NOMO-1 (cell line): ENCODE data around the gene SAMD14.

ENCODE experiments used
- DNase-seq, 2 experiments: peaks; one replicate each; lab custom pipeline; 2025; ENCODE audit not compliant: unreplicated experiment in 2 of 2; lab: John Stamatoyannopoulos, UW

SAMD14 gene

DNA sequence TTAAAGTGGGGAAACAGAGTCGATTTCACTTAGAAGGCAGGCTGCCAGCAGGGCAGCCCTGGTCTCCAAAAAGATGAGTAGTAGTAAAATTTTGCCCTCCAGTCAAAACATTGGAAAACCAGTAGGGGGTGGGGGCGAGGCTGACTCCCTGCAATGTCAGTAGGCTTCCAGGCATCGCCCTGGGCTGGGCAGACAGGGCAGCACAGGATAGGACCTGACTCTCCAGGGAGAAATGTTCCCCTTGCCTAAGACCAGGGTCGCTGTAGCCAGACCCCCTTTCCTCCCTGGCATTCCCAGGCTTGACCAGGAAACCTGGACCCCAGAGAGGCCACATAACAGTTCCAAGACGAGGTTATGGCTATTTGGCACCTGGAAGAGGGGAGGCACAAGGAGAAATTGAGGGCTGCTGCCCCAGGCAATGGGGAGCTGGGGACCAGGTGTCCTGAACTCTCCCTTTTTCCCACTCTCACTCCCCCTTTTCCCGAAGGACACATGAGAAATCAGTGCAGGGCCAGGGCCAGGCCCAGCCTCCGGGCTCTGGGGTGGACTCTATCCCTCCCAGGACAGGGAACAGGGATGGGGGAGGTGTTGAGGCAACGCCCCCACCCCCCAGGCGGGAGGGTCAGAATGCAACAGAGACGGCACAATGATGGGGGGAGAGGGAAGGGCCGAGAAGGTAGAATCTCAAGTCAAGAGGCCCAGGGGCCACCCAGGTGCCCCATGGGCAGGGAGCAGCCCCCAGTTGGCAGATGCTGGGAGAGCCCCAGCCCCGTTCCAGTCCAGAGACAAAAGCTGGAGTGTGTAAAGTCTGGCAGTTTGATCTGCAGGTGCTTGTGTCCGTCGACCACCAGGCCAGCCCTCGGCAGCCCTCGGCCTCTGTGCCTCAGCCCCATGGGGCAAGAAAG lies 4.5 kb upstream of the SAMD14 start:
- no peak for DNase-seq

DNA sequence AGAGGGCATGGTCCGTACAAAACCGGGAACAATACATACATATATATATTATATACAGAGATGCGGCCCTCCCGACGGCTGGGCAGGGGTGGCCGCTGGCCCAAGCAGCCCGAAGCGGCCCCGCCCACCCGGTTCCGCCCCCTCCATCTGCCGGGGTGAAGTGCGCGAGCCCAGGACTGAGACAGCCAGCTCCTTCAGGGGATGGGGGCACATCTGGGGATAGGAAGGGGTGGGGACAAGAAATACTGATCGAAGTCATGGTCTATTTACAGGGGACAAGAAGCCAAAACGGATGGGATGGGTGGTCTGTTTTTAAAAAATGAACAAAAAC lies 3.8 kb upstream of the SAMD14 start:
- DNase-seq: no peak

DNA sequence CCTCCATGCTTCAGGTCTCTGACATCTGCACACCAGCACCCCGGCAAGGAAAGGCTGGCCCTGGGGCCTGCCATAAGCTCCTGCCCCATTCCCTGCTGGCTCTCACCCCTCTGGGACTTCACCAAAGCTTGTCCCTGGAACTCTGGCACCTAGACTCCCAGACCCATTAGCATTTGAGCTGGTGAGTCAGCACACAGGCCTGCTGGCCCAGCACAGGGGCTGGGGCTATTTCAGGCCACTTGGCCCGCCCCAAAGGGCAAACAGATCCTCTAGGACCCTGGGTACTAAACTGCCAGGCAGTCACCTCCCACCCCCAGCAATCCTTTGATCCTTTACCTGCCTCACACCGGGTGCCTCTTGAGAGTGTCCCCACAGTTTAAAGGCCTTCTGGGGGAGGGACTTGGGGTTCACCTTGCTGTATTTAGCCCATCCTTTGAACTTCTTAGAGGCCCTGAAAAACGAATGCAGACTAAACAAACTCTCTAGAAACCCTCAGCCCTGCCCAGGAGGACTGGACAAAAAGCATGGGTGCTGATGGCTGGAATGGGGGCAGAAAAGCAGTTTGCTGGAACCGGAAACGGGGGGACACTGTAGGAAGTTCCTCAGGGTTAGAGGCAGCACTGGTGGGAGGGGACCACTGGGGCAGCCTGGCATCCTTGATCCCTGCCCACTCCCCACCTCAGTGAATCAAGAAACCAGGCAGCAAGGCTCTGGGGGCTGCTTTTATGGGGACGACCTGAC lies 3.2 kb upstream of the SAMD14 start:
- no peak for DNase-seq

DNA sequence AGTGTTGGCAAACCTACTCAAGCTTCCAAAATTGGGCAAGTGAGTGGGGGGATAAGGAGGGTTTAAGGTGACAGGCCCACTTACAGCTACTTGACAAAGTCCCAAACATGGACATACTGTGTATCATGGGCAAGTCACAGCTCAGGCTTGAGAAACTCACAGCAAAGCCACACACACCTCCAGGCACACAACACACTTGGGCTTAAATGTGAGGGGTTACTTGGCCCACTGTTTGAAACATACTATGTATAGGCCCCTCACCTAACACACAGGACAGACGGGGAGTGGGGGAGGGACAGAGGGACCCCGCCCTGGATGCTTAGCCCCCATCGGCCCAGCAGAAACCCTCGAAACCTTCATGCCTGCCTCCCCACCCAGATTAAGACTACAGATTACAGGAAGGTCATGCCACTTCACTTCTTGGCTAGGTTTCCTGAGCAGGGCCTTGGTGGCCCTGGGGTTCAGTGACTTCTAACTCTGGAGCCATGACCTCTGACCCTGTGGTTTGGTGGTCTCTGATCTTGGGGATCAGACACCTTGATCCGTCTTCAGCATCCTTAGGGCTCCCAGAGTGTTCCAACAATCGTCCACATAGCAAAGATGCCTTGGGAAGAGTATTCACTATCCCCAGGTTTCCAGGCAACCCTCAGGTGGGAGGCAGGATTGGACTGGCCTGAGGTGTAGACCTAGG lies 2.3 kb upstream of the SAMD14 start:
- DNase-seq: no peak

DNA sequence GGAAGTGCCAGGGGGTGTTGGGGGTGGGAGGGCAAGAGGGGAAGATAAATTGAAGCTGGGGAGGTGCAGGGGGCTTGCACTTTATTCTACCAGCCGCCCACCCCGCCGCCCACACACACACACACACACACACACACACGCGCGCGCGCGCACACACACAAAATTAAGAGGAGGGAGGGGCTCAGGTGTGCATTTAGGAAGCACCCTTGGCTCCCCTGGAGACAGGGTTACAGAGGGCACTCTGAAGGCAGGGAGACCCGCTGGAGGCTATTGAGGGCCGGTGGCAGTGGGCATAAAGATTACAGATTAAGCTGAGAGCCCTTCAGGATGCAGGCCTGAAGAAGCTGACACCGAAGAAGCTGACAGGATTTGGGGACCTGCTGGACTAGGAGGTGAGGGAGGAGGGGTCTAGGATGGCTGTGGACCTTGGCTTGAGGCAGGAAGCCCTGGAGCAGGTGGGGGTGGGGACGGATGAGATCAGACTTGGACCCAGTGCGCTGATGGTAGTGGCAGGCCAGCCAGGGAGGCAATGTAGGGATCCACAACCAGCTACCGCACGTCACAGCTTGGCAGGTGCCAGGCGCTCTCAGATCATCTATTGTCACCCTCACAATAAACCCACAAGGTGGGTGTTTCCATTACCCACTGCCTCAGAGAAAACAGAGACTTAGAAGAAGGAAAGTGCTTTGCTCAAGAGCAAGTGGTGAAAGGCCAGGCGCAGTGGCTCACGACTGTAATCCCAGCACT lies 772 bp upstream of the SAMD14 start:
- no peak for DNase-seq

DNA sequence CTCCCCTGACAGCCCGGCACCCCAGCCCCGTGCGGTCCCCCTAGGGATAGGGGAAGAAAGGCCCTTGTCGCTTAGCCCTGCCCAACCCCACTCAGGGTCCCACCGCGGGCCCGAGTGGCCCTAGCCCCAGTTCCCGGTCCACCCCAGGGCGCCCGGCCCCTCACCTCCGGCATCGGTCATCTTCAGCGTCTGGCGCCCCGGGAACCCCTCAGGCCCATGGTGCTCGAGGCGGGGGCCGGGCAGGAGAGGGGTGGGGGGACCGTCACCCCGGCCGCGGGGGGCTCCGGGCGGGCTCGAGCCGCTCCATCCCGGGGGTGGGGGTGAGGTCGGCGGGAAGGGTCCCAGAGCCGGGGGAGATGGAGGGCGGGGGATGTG lies 620 bp downstream of the SAMD14 start:
- no peak for DNase-seq

DNA sequence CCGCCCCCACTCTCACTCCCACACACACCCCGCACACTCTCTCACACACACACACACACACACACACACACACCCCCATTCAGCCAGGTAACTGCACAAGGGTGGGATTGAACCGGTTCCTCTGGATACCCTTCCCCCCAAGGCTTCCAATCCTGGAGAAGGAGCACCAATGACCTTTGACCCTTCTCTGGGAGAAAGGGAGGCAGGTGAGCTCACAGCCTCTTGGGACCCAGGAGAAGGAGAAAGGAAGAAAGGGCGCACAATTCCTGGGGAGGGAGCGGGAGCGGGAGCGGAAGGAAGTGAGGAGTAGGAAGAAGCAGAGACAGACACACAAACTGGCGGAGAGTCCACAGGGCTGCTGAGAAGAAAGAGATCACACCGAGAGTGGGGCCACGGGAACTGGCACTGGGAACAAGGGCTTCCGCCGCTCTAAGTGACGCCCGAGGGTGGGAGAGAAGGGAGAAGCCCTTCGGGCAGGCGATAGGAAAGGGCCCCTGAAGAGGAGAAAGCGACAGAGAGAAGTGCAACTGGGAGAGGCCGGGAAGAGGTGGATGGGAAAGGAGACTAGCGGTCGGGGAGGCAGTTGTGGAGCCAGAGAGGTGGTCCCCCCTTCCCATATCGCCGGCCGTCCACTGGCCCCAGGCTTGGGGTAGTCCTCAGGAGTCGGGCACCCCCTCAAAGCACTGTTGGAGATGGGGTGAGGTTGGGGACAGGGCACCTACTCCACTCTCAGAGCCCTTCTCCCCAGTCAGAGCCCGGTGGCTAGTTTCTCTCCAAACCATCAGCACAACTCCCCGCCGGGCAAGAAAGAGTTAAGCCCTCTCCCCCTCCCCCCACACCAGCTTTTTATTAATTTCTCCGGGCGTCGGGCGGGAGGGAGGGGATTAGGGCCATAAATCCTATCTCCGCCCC lies 1.3 kb downstream of the SAMD14 start:
- no peak for DNase-seq

DNA sequence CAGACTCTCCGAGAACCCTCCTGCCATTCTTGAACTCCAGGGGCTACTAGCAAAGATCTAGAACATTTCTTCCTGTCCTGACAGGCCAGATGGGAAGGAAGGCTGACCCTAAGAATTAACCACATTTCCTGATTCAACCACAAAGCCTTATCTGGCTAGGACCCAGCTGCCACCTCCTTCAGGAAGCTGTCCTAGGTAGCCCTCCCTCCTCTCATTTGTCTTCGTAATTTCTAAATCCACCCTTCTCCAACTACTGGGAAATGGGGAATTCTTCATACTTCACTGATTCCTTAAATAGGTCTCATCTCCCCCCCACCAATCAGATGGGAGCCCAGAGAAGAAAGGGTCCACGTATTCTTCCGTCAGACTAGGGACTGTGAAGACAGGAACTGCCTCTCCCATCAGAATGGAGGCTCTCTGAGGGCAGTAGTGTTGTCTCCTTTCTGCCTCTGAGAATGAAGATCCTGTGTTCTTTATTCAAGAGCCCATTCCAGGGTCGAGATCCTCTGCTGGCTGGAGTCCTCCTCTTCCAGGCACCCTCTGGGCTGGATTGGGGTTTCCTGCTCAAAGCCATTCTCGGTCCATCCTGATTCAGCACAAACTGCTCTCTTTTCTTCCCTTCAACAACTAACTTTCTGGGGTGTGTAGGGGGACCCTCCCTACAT lies 2.1 kb downstream of the SAMD14 start:
- DNase-seq: peak; percentile 28 to 49

DNA sequence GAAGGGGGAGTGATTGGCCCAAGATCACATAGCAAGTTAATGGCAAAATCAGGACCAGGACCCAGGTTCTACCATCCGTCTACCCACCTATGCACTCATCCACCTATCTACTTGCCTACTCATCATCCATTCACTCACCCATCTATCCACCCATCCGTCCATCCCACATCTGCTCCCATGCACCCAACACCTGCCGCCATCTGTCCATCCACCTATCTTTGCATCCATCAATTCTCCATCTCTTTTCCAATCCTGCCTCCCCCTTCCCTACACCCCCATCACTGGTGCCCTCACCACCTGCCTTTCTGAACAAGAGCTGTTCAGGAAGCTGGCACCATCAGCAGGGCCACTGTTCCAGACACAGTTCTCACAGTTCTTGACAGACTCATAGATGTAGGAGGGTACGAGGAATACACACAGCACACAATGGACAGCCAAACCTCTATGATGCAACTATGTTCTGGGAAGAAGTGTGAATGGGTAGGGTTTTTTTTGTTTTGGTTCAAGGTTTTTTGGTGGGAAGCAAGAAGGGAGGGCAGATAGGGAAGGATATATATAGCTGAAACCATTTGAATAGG lies 4.5 kb downstream of the SAMD14 start:
- DNase-seq: no peak

DNA sequence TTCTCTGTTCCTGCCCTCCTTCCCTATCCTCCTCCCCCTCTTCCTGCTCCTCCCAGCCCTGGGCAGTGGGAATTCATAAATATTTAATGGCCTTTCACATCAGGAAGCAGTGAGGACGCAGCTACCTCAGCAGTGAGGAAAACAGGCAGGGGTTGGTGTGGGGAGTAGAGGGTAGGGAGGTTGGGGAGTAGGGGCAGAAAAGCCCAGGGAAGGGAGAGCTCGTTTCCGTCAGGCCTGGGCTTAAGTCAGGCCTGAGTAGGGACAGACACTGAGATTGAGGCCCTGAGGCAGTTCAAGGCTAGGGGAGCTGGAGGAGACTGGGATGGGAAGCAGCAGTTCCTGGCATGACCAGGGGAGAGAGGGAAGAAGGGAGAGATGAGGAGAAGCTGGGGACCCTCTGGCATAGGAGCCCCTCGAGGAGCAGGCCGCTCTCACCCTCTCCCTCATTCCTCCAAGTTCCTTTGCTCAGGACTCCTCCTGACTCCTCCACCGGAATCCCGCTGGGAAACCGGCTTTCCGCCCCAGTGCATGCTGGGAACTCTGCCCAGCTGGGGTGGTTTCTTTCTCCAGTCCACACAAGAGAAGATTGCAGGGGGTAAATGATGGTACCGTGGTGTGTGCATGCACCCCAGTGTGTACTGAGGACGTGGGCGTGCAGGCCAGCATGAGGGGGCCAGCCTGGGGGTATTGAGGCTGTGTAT lies 6.2 kb downstream of the SAMD14 start:
- DNase-seq: no peak

DNA sequence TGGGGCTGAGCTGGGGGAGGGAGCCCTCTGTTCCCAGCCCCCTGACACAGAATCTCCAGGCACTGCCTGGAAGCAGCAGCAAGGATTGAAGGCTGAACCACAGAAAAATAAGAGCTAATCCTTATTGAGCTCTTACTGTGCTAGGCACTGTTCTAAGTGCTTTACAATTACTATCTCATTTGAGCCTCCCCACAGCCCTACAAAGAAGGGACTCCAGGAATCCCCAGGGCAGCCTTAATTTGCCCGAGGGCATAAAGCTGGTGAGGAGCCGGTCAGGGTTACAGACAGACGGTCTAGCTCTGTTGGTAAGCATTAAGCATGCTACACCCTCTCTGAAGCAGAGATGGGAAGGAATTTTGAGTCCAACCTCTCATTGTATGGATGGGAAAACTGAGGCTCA lies 7.0 kb downstream of the SAMD14 start:
- no peak for DNase-seq

DNA sequence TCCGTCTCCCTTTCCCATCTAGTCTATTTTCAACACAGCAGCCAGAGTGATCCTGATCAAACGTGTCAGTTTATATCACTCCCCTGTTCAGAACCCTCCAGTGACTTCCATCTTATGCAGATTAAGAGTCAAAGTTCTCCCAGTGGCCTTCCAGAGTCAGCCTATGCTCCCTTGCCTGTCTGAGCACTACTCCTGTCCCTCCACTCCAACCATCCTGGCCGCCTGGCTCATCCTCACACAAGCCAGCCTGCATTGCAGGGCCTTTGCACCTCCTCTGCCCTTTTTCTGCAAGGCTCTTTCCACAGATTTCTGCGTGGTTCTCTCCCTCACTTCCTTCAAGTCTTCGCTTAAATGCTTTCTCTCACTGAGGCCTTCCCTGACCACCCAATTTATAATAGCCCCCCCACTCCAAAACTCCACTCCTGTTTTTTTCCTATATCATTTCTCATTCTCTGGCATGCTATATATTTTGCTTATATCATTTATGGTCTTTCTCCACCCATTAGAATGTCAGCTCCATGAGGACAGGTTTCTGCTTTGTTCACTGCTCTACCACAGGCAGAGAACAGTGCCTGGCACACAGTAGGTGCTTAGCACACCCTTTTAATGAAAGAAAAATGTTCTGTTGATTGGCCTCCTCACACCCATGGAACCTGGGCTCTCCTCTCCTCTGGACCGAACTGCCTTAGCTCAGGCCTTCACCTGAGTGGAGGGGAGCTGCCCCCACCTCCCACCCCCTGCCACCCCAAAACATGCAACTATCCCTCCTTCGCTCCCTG lies 9.3 kb downstream of the SAMD14 start:
- no peak for DNase-seq

DNA sequence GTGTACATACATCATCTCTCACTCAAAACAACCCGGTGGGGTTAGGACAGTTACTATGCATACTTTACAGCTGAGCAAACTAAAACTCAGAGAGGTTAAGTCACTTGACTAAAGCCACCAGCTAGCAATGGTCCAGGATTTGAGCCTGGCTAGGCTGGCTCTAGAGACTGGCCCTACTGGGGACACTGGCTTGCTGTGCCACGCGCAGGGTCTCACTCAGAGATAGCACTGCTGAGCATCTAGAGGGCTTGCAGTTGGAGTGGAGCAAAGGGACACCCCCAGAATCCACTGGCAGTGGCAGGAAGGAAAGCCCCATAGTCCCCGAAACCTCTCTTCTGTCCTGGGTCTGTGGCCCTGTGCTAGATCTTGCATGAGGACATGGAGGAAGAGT lies 11.1 kb downstream of the SAMD14 start:
- DNase-seq: no peak

DNA sequence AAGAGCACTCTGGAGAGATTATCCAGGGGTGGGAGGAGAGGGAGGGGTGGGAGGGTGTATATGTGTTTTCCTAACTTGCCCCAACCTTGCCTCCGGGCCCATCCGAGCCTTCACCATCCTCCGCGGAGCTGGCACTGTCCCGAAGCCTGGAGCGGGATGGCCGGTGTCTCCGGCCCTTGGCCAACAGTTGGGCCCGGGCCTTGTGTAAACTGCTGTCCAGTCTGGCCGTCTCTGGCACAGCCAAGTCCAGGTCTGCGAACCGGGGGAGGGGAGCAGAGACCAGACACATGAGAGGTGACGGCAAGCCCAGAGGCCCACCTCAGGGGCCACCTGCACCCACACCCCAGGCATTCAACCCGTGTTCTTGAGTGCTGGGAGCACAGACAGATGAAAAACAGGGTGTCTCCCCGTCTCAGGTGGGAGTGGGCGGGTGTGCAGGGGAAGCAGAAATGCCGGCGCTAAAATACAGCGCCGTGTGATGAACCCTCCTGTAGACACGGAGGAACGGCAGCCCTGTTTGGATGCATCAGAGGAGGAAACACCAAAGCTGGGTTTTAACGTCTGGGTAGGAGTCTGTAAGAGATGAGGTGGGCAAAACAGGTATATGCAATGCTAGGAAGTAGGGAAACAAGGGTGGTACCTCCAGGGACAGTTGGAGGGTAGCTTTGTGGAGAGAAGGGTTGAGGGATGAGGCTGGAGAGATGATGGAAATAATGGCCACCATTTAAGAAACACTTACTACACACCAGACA lies 11.7 kb downstream of the SAMD14 start:
- DNase-seq: no peak

DNA sequence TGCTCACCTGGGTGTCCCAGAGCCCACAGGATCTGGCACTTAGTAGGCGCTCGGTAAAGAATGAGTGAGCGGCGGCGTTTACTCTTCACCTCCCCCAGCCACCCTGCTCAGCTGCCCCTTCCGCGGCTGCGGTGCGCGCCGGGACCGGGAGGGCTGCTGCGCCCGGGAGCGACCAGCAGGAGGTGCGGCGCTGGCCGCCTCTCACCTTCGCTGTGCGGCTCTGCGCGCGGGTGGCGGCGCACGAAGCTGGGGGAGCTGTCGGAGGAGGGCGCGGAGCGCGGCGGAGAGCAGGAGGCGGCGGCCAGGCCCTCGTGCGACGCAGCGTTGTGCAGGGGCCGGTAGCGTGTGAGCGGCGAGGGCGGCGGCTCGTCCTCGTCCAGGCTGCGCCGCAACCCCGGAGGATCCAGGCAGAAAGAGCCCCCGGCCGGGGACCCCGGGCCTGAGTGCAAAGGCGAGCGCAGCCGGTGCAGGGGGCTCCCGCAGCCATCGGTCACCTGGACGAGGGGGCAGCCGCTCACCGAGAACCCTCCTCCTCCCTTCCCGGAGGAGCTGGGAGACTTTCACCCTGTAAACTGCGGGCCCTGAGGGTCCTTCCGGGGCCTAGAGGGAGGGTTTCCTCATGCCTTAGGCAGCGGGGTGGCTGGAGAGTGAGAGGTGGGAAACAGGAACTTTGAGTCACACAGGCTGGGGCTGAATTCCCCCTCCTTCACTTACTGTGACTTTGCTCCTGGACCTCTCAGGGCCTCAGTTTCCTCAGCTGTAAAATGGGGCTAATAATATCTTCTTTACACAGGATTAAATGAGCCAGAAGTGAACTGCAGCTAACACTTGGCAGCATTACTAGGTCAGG lies 12.5 kb downstream of the SAMD14 start:
- DNase-seq: peak; percentile 52 to 77

DNA sequence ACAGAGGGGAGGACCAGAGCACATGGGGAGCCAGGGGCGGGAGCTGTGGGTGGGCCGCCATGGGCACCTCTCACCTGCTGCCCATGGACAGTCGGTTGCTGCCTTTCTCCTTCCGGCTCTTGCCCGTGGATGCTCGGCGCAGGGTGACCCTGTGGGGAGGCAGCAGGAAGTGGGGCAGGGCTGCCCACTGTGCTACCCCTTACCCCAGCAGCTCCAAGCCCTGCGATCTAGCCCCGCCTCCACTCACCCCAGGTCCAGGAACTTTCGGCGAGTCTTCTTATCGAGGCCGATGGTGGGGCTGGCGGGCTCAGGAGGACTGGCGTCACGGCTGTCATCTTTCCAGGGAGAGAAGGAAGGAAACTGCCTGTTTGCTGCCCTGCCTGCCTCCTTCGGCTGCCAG lies 14.2 kb downstream of the SAMD14 start:
- DNase-seq: no peak
